Keratinocyte (primary cell): ENCODE data around the gene LTBP3. TPM values are rescaled to one million over a fixed set of nuclear protein-coding genes. Genes with fewer than 3 reads are reported as not detected.

Experiments used
- DNase-seq: peaks from one replicate; pipeline ENCODE4 v3.0.0-alpha.2; 2011; ENCODE audit warnings: low read depth, missing footprints, low spot score
- FAIRE-seq: peaks from 2 replicates; lab custom pipeline; 2011; peaks lifted over from hg19 to GRCh38; lab: Jason Lieb, UNC
- H2AFZ ChIP-seq: 2 replicates; pipeline ENCODE4 v1.6.0; 2012; ENCODE audit warnings: low read length, control low read depth, inconsistent platforms; ENCODE audit not compliant: control insufficient read depth
- H3K27ac ChIP-seq: 2 replicates; pipeline ENCODE4 v1.5.1; 2011; ENCODE audit warnings: low read length; ENCODE audit not compliant: control insufficient read depth, insufficient read depth
- H3K27me3 ChIP-seq: 3 replicates; pipeline ENCODE4 v1.6.0; 2011; ENCODE audit warnings: low read length; ENCODE audit not compliant: control insufficient read depth, insufficient read depth; ENCODE audit errors: extremely low read depth
- H3K36me3 ChIP-seq, 2 experiments: 2 replicates in 1 of 2; 3 replicates in 1 of 2; pipeline ENCODE4 v1.5.1; 2011; ENCODE audit warnings: low read length in 2 of 2, mild to moderate bottlenecking in 1 of 2; ENCODE audit not compliant: control insufficient read depth in 2 of 2, insufficient read depth in 2 of 2; ENCODE audit errors: extremely low read depth in 1 of 2
- H3K4me1 ChIP-seq: 3 replicates; pipeline ENCODE4 v1.5.1; 2011; ENCODE audit warnings: low read length; ENCODE audit not compliant: control insufficient read depth, insufficient read depth; ENCODE audit errors: extremely low read depth
- H3K4me2 ChIP-seq: 3 replicates; pipeline ENCODE4 v1.6.0; 2011; ENCODE audit warnings: low read depth, low read length; ENCODE audit not compliant: control insufficient read depth, insufficient read depth; ENCODE audit errors: extremely low read depth
- H3K4me3 ChIP-seq, 3 experiments: fragments of 200-600 bp in 1 of 3; sonication (generic) in 1 of 3; 2 replicates in 2 of 3; 3 replicates in 1 of 3; pipeline ENCODE4 v1.5.1; 2011 to 2016; ENCODE audit warnings: low read length in 3 of 3, mild to moderate bottlenecking in 3 of 3, control low read depth in 2 of 3, inconsistent platforms in 1 of 3, low read depth in 1 of 3, mixed read lengths in 1 of 3, mixed run types in 1 of 3, moderate library complexity in 1 of 3; ENCODE audit not compliant: control insufficient read depth in 2 of 3, insufficient read depth in 2 of 3; ENCODE audit errors: extremely low read depth in 1 of 3
- H3K79me2 ChIP-seq: 2 replicates; pipeline ENCODE4 v1.6.0; 2012; ENCODE audit warnings: low read length; ENCODE audit not compliant: control insufficient read depth, insufficient read depth
- H3K9ac ChIP-seq: 3 replicates; pipeline ENCODE4 v1.6.0; 2011; ENCODE audit warnings: low read length; ENCODE audit not compliant: control insufficient read depth, insufficient read depth; ENCODE audit errors: extremely low read depth
- H3K9me1 ChIP-seq: 3 replicates; pipeline ENCODE4 v1.6.0; 2011; ENCODE audit warnings: low read length; ENCODE audit not compliant: control insufficient read depth, insufficient read depth; ENCODE audit errors: extremely low read depth
- H3K9me3 ChIP-seq: 2 replicates; pipeline ENCODE4 v1.5.1; 2012; ENCODE audit warnings: low read depth, low read length; ENCODE audit not compliant: control insufficient read depth
- H4K20me1 ChIP-seq: 3 replicates; pipeline ENCODE4 v1.6.0; 2011; ENCODE audit warnings: low read length; ENCODE audit not compliant: control insufficient read depth, insufficient read depth; ENCODE audit errors: extremely low read depth
- CTCF ChIP-seq, 3 experiments: IDR thresholded peaks in 1 of 3; conservative IDR thresholded peaks in 1 of 3; optimal IDR thresholded peaks in 1 of 3; 2 replicates in 2 of 3; 3 replicates in 1 of 3; pipeline versions ENCODE3 to v1.5.1; 2011; ENCODE audit warnings: low read length in 3 of 3, mild to moderate bottlenecking in 3 of 3, moderate library complexity in 2 of 3, control low read depth in 1 of 3, inconsistent platforms in 1 of 3; ENCODE audit not compliant: insufficient read depth in 2 of 3; ENCODE audit errors: extremely low read depth in 1 of 3
- EZH2 ChIP-seq: IDR thresholded peaks from one replicate; pipeline ENCODE4 v1.6.1; 2012; ENCODE audit warnings: inconsistent platforms, mild to moderate bottlenecking, low read length, moderate library complexity
- dilution Hi-C: fragments of 300-500 bp; cut with MboI; formaldehyde crosslinking; loops from one replicate; pipeline ENCODE4 v1.7.0; 2020; ENCODE audit warnings: low sequenced_read_pairs; ENCODE audit not compliant: extremely low pct_ligation_motif_present
- polyA plus RNA-seq, 5 experiments: library from polyadenylated mRNA; depleted of rRNA in 3 of 5; stranded (reverse) in 3 of 5; stranded (forward) in 1 of 5; unstranded in 1 of 5; fragments of >200 nt; gene quantifications; 1 replicate in 1 of 5; 2 replicates in 3 of 5; 3 replicates in 1 of 5; pipeline versions ENCODE4 v1.2.1 to v1.2.3, GENCODE V29; 2011 to 2012; ENCODE audit warnings: missing spikeins in 2 of 5, low read depth in 1 of 5, low replicate concordance in 1 of 5

Gene LTBP3
- polyA plus RNA-seq, 1 donor (not counting 4 experiments of a cell fraction or from before 2014, with no cell fraction given): 9.1 TPM

GRCh38 chr11:65556470-65557279 is 1.5 kb downstream of the LTBP3 start:
- Histone ChIP-seq H3K27me3 (no peaks in the 10 kb centered on the region), H3K9ac (no peak overlapping the region), H3K4me3 (peak overlapping the region in 1 of 3 experiments; percentile 6), H3K36me3 (no peaks in the 10 kb centered on the region), H4K20me1 (no peaks in the 10 kb centered on the region), H3K9me1 (peaks cover 2% of the 10 kb centered on the region), H3K79me2 (no peaks in the 10 kb centered on the region), H3K9me3 (no peaks in the 10 kb centered on the region), H3K27ac (no peak overlapping the region), H2AFZ (no peak overlapping the region), H3K4me1 (peaks cover 51% of the 10 kb centered on the region), H3K4me2 (peak overlapping the region; percentile 73)
- DNase-seq: no peak
- TF ChIP-seq EZH2: no peak
- no peak for TF ChIP-seq CTCF (optimal IDR thresholded peaks at IDR 0.05 in 1 of 3, IDR thresholded peaks at IDR 0.05 in 1 of 3, conservative IDR thresholded peaks at IDR 0.05 in 1 of 3; ENCODE audit: extremely low read depth in 1 of 3, insufficient read depth in 2 of 3, low read length in 3 of 3)
- dilution Hi-C loops: no loop called here
- FAIRE-seq: no peak

GRCh38 chr11:65555693-65556231 is 2.4 kb downstream of the LTBP3 start:
- H3K9ac ChIP-seq: no peak overlapping the region
- H3K9me3 ChIP-seq: no peaks in the 10 kb centered on the region
- no peaks in the 10 kb centered on the region for H3K36me3 ChIP-seq
- TF ChIP-seq CTCF (optimal IDR thresholded peaks at IDR 0.05 in 1 of 3, IDR thresholded peaks at IDR 0.05 in 1 of 3, conservative IDR thresholded peaks at IDR 0.05 in 1 of 3; ENCODE audit: extremely low read depth in 1 of 3, insufficient read depth in 2 of 3, low read length in 3 of 3): no peak
- no peak for TF ChIP-seq EZH2
- FAIRE-seq: no peak
- H3K9me1 ChIP-seq: peaks cover 2% of the 10 kb centered on the region
- peak overlapping the region; percentile 25 for H3K4me2 ChIP-seq
- H3K27ac ChIP-seq: no peak overlapping the region
- no peak overlapping the region for H3K4me3 ChIP-seq
- dilution Hi-C loops: no loop called here
- no peaks in the 10 kb centered on the region for H4K20me1 ChIP-seq
- H3K4me1 ChIP-seq: peaks cover 46% of the 10 kb centered on the region
- no peak for DNase-seq
- H3K27me3 ChIP-seq: no peaks in the 10 kb centered on the region
- H2AFZ ChIP-seq: no peak overlapping the region
- H3K79me2 ChIP-seq: no peaks in the 10 kb centered on the region
